Choroid plexus epithelial cell (primary cell): Measurements from ENCODE around the gene PA2G4.

ENCODE experiments used
- DNase-seq: peaks from one replicate; pipeline ENCODE4 v3.0.0-alpha.2; 2010; ENCODE audit warnings: low read depth
- H3K4me3 ChIP-seq: 2 replicates; pipeline ENCODE4 v1.5.1; 2011; ENCODE audit warnings: low read depth, mild to moderate bottlenecking, control low read depth, low read length, moderate library complexity
- TF ChIP-seq, protein P1 (sequence below): conservative IDR thresholded peaks from 2 replicates; pipeline ENCODE4 v1.5.1; 2011; ENCODE audit warnings: low read depth, mild to moderate bottlenecking, control low read depth, inconsistent platforms, low read length, moderate library complexity

The PA2G4 gene

GRCh38 chr12:56130876-56131275, 26.5 kb downstream of the PA2G4 start:
- H3K4me3 ChIP-seq, result no peak overlapping the region
- DNase-seq, result no peak
- TF ChIP-seq, protein P1, sequence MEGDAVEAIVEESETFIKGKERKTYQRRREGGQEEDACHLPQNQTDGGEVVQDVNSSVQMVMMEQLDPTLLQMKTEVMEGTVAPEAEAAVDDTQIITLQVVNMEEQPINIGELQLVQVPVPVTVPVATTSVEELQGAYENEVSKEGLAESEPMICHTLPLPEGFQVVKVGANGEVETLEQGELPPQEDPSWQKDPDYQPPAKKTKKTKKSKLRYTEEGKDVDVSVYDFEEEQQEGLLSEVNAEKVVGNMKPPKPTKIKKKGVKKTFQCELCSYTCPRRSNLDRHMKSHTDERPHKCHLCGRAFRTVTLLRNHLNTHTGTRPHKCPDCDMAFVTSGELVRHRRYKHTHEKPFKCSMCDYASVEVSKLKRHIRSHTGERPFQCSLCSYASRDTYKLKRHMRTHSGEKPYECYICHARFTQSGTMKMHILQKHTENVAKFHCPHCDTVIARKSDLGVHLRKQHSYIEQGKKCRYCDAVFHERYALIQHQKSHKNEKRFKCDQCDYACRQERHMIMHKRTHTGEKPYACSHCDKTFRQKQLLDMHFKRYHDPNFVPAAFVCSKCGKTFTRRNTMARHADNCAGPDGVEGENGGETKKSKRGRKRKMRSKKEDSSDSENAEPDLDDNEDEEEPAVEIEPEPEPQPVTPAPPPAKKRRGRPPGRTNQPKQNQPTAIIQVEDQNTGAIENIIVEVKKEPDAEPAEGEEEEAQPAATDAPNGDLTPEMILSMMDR, result no peak

GRCh38 chr12:56134897-56135296, 30.5 kb downstream of the PA2G4 start:
- no peak overlapping the region for H3K4me3 ChIP-seq
- TF ChIP-seq, protein P1, result no peak
- DNase-seq, result no peak

GRCh38 chr12:56137853-56138571, 33.7 kb downstream of the PA2G4 start:
- no peak overlapping the region for H3K4me3 ChIP-seq
- DNase-seq, result no peak
- TF ChIP-seq, protein P1, result no peak

- no peak overlapping the region for H3K4me3 ChIP-seq
- DNase-seq, result no peak
- TF ChIP-seq, protein P1, result no peak
These were observed 37.8 kb downstream of the PA2G4 start for GRCh38 chr12:56141946-56142784.

GRCh38 chr12:56143217-56143616, 38.9 kb downstream of the PA2G4 start:
- no peak for DNase-seq
- H3K4me3 ChIP-seq, result no peak overlapping the region
- TF ChIP-seq, protein P1, result no peak

- TF ChIP-seq, protein P1, result no peak
- no peak overlapping the region for H3K4me3 ChIP-seq
- DNase-seq, result no peak
These were observed 39.5 kb downstream of the PA2G4 start for GRCh38 chr12:56143870-56144269.
